Mucosa of descending colon (tissue), 3 donors: ENCODE results near the gene HDAC11. TPM values are rescaled to one million over a fixed set of nuclear protein-coding genes. Genes with fewer than 3 reads are reported as not detected.

Source experiments
- ATAC-seq: fragments of 200-7000 bp; cut with Tn5 transposase; one replicate; pipeline ENCODE4 v1.9.1; 2020; ENCODE audit warnings: mild to moderate bottlenecking, moderate library complexity
- DNase-seq, 3 donors: peaks; one replicate each; pipeline ENCODE4 v3.0.0-alpha.2; 2020
- H3K36me3 ChIP-seq: fragments of 200-600 bp; one replicate; pipeline ENCODE4 v1.8.0; 2021; ENCODE audit warnings: low read depth, mild to moderate bottlenecking
- H3K4me1 ChIP-seq: fragments of 200-600 bp; one replicate; pipeline ENCODE4 v1.8.0; 2021; ENCODE audit warnings: low read depth, mild to moderate bottlenecking
- H3K4me3 ChIP-seq: fragments of 200-600 bp; one replicate; pipeline ENCODE4 v1.8.0; 2021; ENCODE audit warnings: mild to moderate bottlenecking
- H3K9me3 ChIP-seq: fragments of 200-600 bp; one replicate; pipeline ENCODE4 v1.8.0; 2021; ENCODE audit warnings: mild to moderate bottlenecking
- CTCF ChIP-seq: fragments of 200-600 bp; IDR thresholded peaks from one replicate; pipeline ENCODE4 v1.8.0; 2022; ENCODE audit warnings: antibody characterized with exemption, mild to moderate bottlenecking
- intact Hi-C, 2 donors: fragments of 100-400 bp; cut with DNase I in 1 of 2; cut with micrococcal nuclease in 1 of 2; formaldehyde crosslinking; loops; one replicate each; pipeline versions ENCODE4 v1.11.0 to v1.11.1; 2022; cut with DNase I, micrococcal nuclease
- total RNA-seq, 3 donors: library from RNA; stranded (reverse); fragmentation: NEBNext Ultra II Directional in 2 of 3; extraction: Animal tissue kit (Norgen Biotek cat#: 25700) in 2 of 3; gene quantifications; one replicate each; pipeline versions ENCODE4 v1.2.1 to v1.2.4, GENCODE V29; 2021 to 2023
- donor health status: DM: no; HTN: no; CAD: no; lungs with moderate emphysema.
- donor health status: DM: no; HTN: no; CAD: no.
- donor health status: DM: no; HTN: yes; CAD: no.

Gene HDAC11
- total RNA-seq, 3 donors from 2014 or later, result 23.0 to 28.7 (median 25.3) TPM

GRCh38 chr3:13540297-13540995 lies 60.3 kb downstream of the HDAC11 start:
- Histone ChIP-seq H3K36me3 (no peaks in the 10 kb centered on the region), H3K9me3 (no peaks in the 10 kb centered on the region), H3K4me1 (no peaks in the 10 kb centered on the region), H3K4me3 (no peak overlapping the region)
- no peak for TF ChIP-seq CTCF
- DNase-seq (no peak), ATAC-seq (peak; percentile 19)
- intact Hi-C loops, result no loop called here

GRCh38 chr3:13541691-13542090 lies 61.6 kb downstream of the HDAC11 start:
- DNase-seq, result no peak
- Histone ChIP-seq H3K4me3 (no peak overlapping the region), H3K4me1 (no peaks in the 10 kb centered on the region), H3K36me3 (no peaks in the 10 kb centered on the region), H3K9me3 (no peaks in the 10 kb centered on the region)
- no peak for TF ChIP-seq CTCF
- intact Hi-C loops, result no loop called here
- ATAC-seq, result no peak

DNA sequence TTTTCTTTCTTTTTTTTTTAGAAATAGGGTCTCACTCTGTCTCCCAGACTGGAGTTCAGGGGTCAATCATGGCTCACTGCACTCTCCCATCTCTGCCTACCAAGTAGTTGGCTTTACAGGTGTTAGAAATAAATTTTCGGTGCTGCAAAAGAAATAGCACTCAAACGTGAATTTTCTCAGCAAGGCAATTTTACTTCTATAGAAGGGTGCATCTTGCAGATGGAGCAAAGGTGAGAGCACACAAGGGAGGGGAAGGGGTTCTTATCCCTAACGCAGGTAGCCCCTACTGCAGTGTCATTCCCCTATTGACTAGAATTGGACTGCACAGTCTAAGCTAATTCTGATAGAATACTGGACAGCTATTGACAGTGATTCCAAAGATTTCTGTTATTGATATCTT lies 62.0 kb downstream of the HDAC11 start:
- intact Hi-C loops, result no loop called here
- Histone ChIP-seq H3K36me3 (no peaks in the 10 kb centered on the region), H3K4me3 (no peak overlapping the region), H3K4me1 (no peaks in the 10 kb centered on the region), H3K9me3 (no peaks in the 10 kb centered on the region)
- TF ChIP-seq CTCF, result no peak
- DNase-seq, result no peak
- ATAC-seq, result no peak

- DNase-seq (peak in 2 of 3 donors; percentile 20 to 70), ATAC-seq (peak; percentile 46)
- Histone ChIP-seq H3K4me3 (no peak overlapping the region), H3K9me3 (no peaks in the 10 kb centered on the region), H3K36me3 (no peaks in the 10 kb centered on the region), H3K4me1 (no peaks in the 10 kb centered on the region)
- intact Hi-C loops, result no loop called here
- TF ChIP-seq CTCF, result no peak
Observed at GRCh38 chr3:13543253-13543652, 63.1 kb downstream of the HDAC11 start.

DNA sequence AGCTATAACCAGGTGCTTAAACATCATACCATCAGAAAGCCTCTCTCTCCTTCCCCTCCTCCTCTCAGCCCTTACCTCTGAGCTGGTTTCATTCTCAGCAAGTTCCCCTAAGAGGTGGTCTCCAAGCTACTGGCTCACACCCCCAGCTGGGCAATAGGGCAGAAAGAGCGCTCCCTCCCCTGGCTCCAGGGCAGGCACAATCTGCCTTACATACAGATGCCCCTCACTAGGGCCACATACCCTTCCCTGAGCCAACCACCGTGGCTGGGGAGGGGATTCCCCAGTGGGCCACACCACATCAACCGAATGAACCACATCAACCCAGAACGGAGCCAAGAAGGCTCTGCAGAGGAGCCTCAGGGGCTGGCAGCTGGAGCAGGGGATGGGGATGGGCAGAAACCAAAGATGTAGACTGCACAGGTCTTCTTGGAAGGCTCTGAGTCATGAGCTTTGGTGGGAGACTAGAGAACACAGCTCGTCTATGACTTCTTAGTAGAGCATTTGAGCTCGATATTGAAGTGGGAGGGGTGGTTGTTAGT lies 64.3 kb downstream of the HDAC11 start:
- no peak overlapping the region for H3K4me3 ChIP-seq
- no peak for DNase-seq
- peak; percentile 22 for ATAC-seq
- no peak for TF ChIP-seq CTCF
- no peaks in the 10 kb centered on the region for H3K9me3 ChIP-seq
- intact Hi-C loops, result no loop called here
- H3K4me1 ChIP-seq, result no peaks in the 10 kb centered on the region
- no peaks in the 10 kb centered on the region for H3K36me3 ChIP-seq
